IMR-90 (cell line): ENCODE measurements around the gene KYNU. TPM values are rescaled to one million over a fixed set of nuclear protein-coding genes. Genes with fewer than 3 reads are reported as not detected.

ENCODE experiments used
- ATAC-seq: fragments of 200-7000 bp; cut with Tn5 transposase; 2 replicates; pipeline ENCODE4 v1.9.1; 2020; ENCODE audit warnings: low read depth, mild to moderate bottlenecking, moderate library complexity
- BruUV-seq: library from RNA; stranded (reverse); fragments of 400-500 nt; replicated peaks from 2 replicates; lab custom pipeline; 2021; lab: Mats Ljungman, UMichigan
- CTCF ChIA-PET: fragments of 300-600 bp; formaldehyde crosslinking; extraction: SDS; loops from one replicate; lab custom pipeline; 2021; ENCODE audit warnings: antibody characterized with exemption; lab: Yijun Ruan, JAX
- POLR2A ChIA-PET: fragments of 300-600 bp; sonication (Branson Sonifier 250); formaldehyde crosslinking; loops from one replicate; lab custom pipeline; 2022; ENCODE audit warnings: antibody characterized with exemption; ENCODE audit not compliant: unreplicated experiment; lab: Charles Lee
- DNase-seq: peaks from one replicate; pipeline ENCODE4 v3.0.0; 2013
- H2AFZ ChIP-seq: replicated peaks from 2 replicates; pipeline ENCODE3; 2013; ENCODE audit warnings: low read length, mild to moderate bottlenecking; ENCODE audit not compliant: poor library complexity
- H2AK5ac ChIP-seq: 2 replicates; pipeline ENCODE4 v1.6.1; 2013; ENCODE audit warnings: low read depth, low read length, inconsistent platforms
- H2AK9ac ChIP-seq: replicated peaks from 2 replicates; pipeline ENCODE3; 2013; ENCODE audit warnings: mild to moderate bottlenecking, low read depth, low read length, moderate library complexity; ENCODE audit not compliant: poor library complexity
- H2BK120ac ChIP-seq: 2 replicates; pipeline ENCODE4 v1.6.1; 2013; ENCODE audit warnings: low read depth, low read length, inconsistent platforms
- H2BK15ac ChIP-seq: 3 replicates; pipeline ENCODE4 v1.6.1; 2013; ENCODE audit warnings: low read depth, low read length, inconsistent platforms
- H2BK20ac ChIP-seq: 2 replicates; pipeline ENCODE4 v1.6.1; 2013; ENCODE audit warnings: low read depth, mild to moderate bottlenecking, inconsistent platforms, low read length, moderate library complexity
- H2BK5ac ChIP-seq: 2 replicates; pipeline ENCODE4 v1.6.1; 2013; ENCODE audit warnings: mild to moderate bottlenecking, low read depth, low read length, inconsistent platforms; ENCODE audit not compliant: poor library complexity, severe bottlenecking
- H3K14ac ChIP-seq: replicated peaks from 2 replicates; pipeline ENCODE4 v1.6.1; 2013; ENCODE audit warnings: low read depth, low read length, inconsistent platforms
- H3K18ac ChIP-seq: 2 replicates; pipeline ENCODE4 v1.6.1; 2013; ENCODE audit warnings: low read depth, low read length, control low read depth
- H3K23ac ChIP-seq: 2 replicates; pipeline ENCODE4 v1.6.1; 2013; ENCODE audit warnings: low read depth, low read length, inconsistent platforms
- H3K27ac ChIP-seq: 2 replicates; pipeline ENCODE4 v1.5.1; 2013; ENCODE audit warnings: mild to moderate bottlenecking, control low read depth, low read length; ENCODE audit not compliant: insufficient read depth
- H3K27me3 ChIP-seq: 2 replicates; pipeline ENCODE4 v1.6.1; 2013; ENCODE audit warnings: low read length; ENCODE audit not compliant: control insufficient read depth, insufficient read depth
- H3K36me3 ChIP-seq: 2 replicates; pipeline ENCODE4 v1.6.1; 2013; ENCODE audit warnings: low read length, mixed read lengths; ENCODE audit not compliant: control insufficient read depth, insufficient read depth
- H3K4ac ChIP-seq: 2 replicates; pipeline ENCODE4 v1.6.1; 2013; ENCODE audit warnings: low read depth, low read length, inconsistent platforms
- H3K4me1 ChIP-seq: 2 replicates; pipeline ENCODE4 v1.6.1; 2013; ENCODE audit warnings: low read length, mixed read lengths; ENCODE audit not compliant: control insufficient read depth, insufficient read depth
- H3K4me2 ChIP-seq: 2 replicates; pipeline ENCODE4 v1.6.1; 2013; ENCODE audit warnings: low read depth, mild to moderate bottlenecking, control low read depth, low read length, moderate library complexity
- H3K4me3 ChIP-seq: 2 replicates; pipeline ENCODE4 v1.5.1; 2013; ENCODE audit warnings: low read depth, mild to moderate bottlenecking, control low read depth, low read length, moderate library complexity; ENCODE audit not compliant: insufficient read depth
- H3K56ac ChIP-seq: 2 replicates; pipeline ENCODE4 v1.6.1; 2013; ENCODE audit warnings: low read length, inconsistent platforms; ENCODE audit not compliant: insufficient read depth; ENCODE audit errors: extremely low read depth
- H3K79me1 ChIP-seq, 2 experiments: 2 replicates each; pipeline ENCODE4 v1.6.1; 2013; ENCODE audit warnings: low read length in 2 of 2, inconsistent platforms in 1 of 2, low read depth in 1 of 2
- H3K9ac ChIP-seq: 2 replicates; pipeline ENCODE4 v1.6.1; 2013; ENCODE audit warnings: low read depth, low read length, control low read depth
- H3K9me1 ChIP-seq: 2 replicates; pipeline ENCODE4 v1.6.1; 2013; ENCODE audit warnings: low read length, inconsistent platforms; ENCODE audit not compliant: insufficient read depth
- H3K9me3 ChIP-seq: 2 replicates; pipeline ENCODE4 v1.6.1; 2013; ENCODE audit warnings: low read length; ENCODE audit not compliant: control insufficient read depth, insufficient read depth
- H4K20me1 ChIP-seq: 2 replicates; pipeline ENCODE4 v1.6.1; 2013; ENCODE audit warnings: low read length, inconsistent platforms; ENCODE audit not compliant: insufficient read depth
- H4K5ac ChIP-seq: 2 replicates; pipeline ENCODE4 v1.6.1; 2013; ENCODE audit warnings: mild to moderate bottlenecking, low read depth, low read length, control low read depth
- H4K8ac ChIP-seq, 2 experiments: 2 replicates each; pipeline ENCODE4 v1.6.1; 2013; ENCODE audit warnings: low read depth in 2 of 2, low read length in 2 of 2, control low read depth in 1 of 2, inconsistent platforms in 1 of 2
- H4K91ac ChIP-seq: 2 replicates; pipeline ENCODE4 v1.6.1; 2013; ENCODE audit warnings: low read depth, low read length, inconsistent platforms; ENCODE audit not compliant: insufficient read depth
- BHLHE40 ChIP-seq: fragments of 150-350 bp; IDR thresholded peaks from 2 replicates; pipeline ENCODE4 v1.6.1; 2016; ENCODE audit warnings: mild to moderate bottlenecking, low read depth, low read length
- CEBPB ChIP-seq: IDR thresholded peaks from 2 replicates; pipeline ENCODE4 v1.6.1; 2012; ENCODE audit warnings: low read depth, low read length, improper control_type of control experiment
- CHD1 ChIP-seq: IDR thresholded peaks from 2 replicates; pipeline ENCODE4 v1.6.1; 2012; ENCODE audit warnings: low read depth, low read length, improper control_type of control experiment
- FOS ChIP-seq: fragments of 150-350 bp; IDR thresholded peaks from 2 replicates; pipeline ENCODE4 v1.6.1; 2016; ENCODE audit warnings: low read depth, low read length
- MAFK ChIP-seq: IDR thresholded peaks from 2 replicates; pipeline ENCODE4 v1.6.1; 2012; ENCODE audit warnings: low read depth, low read length, improper control_type of control experiment
- MAZ ChIP-seq: IDR thresholded peaks from 2 replicates; pipeline ENCODE4 v1.6.1; 2012; ENCODE audit warnings: low read depth, mild to moderate bottlenecking, low read length, improper control_type of control experiment, moderate library complexity, borderline replicate concordance
- MXI1 ChIP-seq: IDR thresholded peaks from 2 replicates; pipeline ENCODE4 v1.6.1; 2012; ENCODE audit warnings: low read depth, mild to moderate bottlenecking, low read length, moderate library complexity, borderline replicate concordance
- NFE2L2 ChIP-seq: fragments of 150-350 bp; IDR thresholded peaks from 2 replicates; pipeline ENCODE4 v1.6.1; 2016; ENCODE audit warnings: low read depth, mild to moderate bottlenecking, low read length
- POLR2A ChIP-seq: IDR thresholded peaks from 2 replicates; pipeline ENCODE4 v1.6.1; 2012; ENCODE audit warnings: mild to moderate bottlenecking, low read depth, low read length
- RAD21 ChIP-seq: IDR thresholded peaks from 2 replicates; pipeline ENCODE4 v1.6.1; 2012; ENCODE audit warnings: low read length, improper control_type of control experiment
- RCOR1 ChIP-seq: IDR thresholded peaks from 2 replicates; pipeline ENCODE4 v1.6.1; 2012; ENCODE audit warnings: mild to moderate bottlenecking, low read length, improper control_type of control experiment; ENCODE audit not compliant: insufficient replicate concordance
- RFX5 ChIP-seq: IDR thresholded peaks from 2 replicates; pipeline ENCODE4 v1.8.0; 2012; ENCODE audit warnings: low read depth, mild to moderate bottlenecking, low read length, moderate library complexity
- SMC3 ChIP-seq: fragments of 150-350 bp; IDR thresholded peaks from 2 replicates; pipeline ENCODE4 v1.6.1; 2016; ENCODE audit warnings: low read depth, mild to moderate bottlenecking, antibody characterized with exemption, low read length, moderate library complexity
- WGBS, 2 experiments: methylation state at CpG; one replicate each; pipeline versions ENCODE4 v1.1.5 to v1.1.7; 2013; ENCODE audit warnings: missing lambda C conversion rate in 2 of 2; ENCODE audit not compliant: insufficient read length in 1 of 2; ENCODE audit errors: extremely low coverage in 2 of 2; 5-methylcytosine and 5-hydroxymethylcytosine counted together
- dilution Hi-C: fragments of 300-500 bp; cut with HindIII; formaldehyde crosslinking; loops from one replicate; pipeline ENCODE4 v1.14.3; 2018; ENCODE audit warnings: low sequenced_read_pairs; ENCODE audit not compliant: unreplicated experiment
- in situ Hi-C: fragments of 300-500 bp; cut with MboI; formaldehyde crosslinking; loops from 3 replicates; pipeline ENCODE4 v1.14.3; 2019; ENCODE audit warnings: low sequenced_read_pairs, inconsistent platforms, mixed read lengths
- intact Hi-C: fragments of 100-400 bp; cut with micrococcal nuclease; formaldehyde crosslinking; loops from 2 replicates; pipeline ENCODE4 v1.10.0; 2022
- polyA plus RNA-seq, 3 experiments: library from polyadenylated mRNA; depleted of rRNA; stranded (reverse); fragments of >200 nt; gene quantifications; 2 replicates each; pipeline ENCODE4 v1.2.3, GENCODE V29; 2012; ENCODE audit warnings: low replicate concordance in 1 of 3
- total RNA-seq: library from RNA; depleted of rRNA; stranded (reverse); fragments of >200 nt; gene quantifications from 2 replicates; pipeline ENCODE4 v1.2.3, GENCODE V29; 2012
- TF ChIP-seq, protein P1 (sequence below): fragments of 150-350 bp; IDR thresholded peaks from 2 replicates; pipeline ENCODE4 v1.6.1; 2016; ENCODE audit warnings: low read depth, mild to moderate bottlenecking, low read length, moderate library complexity, borderline replicate concordance
- TF ChIP-seq, protein P2 (sequence below): fragments of 150-350 bp; IDR thresholded peaks from 2 replicates; pipeline ENCODE4 v1.6.1; 2017; ENCODE audit warnings: mild to moderate bottlenecking, antibody characterized with exemption, low read length, low read depth
- TF ChIP-seq, protein P3 (sequence below): conservative IDR thresholded peaks from 2 replicates; pipeline ENCODE4 v1.5.1; 2012; ENCODE audit warnings: mild to moderate bottlenecking, low read depth, low read length, improper control_type of control experiment

KYNU gene
- total and polyA plus RNA-seq, 2 of the 4 experiments (the other 2 are of a cell fraction): 0.75 to 2.9 TPM

DNA sequence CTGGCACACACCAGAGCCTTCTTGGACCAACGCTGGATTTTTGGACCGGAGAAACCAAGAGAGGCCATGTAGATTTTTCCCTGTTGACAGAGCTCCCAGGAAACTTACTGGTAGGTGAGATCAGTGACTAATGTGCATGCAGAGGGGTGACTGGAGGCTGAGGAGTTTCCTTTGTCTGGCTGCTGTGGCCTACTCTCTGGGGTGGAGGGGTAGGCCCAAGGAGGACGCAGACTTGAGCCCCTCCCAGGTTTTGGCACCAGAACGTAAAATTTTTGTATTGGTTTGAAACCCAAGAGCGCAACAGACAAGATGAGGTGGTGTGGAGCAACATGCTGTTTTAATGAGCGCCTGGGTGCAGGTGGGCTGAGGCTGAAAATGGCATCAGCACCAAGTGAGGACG lies 59.2 kb downstream of the KYNU start:
- ATAC-seq (no peak), DNase-seq (no peak)
- TF ChIP-seq POLR2A: no peak
- TF ChIP-seq SMC3: no peak
- TF ChIP-seq BHLHE40: no peak
- no peak for TF ChIP-seq RCOR1
- no peak for TF ChIP-seq CHD1
- no peak for TF ChIP-seq FOS
- TF ChIP-seq, protein P1, sequence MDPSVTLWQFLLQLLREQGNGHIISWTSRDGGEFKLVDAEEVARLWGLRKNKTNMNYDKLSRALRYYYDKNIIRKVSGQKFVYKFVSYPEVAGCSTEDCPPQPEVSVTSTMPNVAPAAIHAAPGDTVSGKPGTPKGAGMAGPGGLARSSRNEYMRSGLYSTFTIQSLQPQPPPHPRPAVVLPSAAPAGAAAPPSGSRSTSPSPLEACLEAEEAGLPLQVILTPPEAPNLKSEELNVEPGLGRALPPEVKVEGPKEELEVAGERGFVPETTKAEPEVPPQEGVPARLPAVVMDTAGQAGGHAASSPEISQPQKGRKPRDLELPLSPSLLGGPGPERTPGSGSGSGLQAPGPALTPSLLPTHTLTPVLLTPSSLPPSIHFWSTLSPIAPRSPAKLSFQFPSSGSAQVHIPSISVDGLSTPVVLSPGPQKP: no peak
- TF ChIP-seq NFE2L2: no peak
- TF ChIP-seq CEBPB: no peak
- TF ChIP-seq MAFK: no peak
- TF ChIP-seq, protein P2, sequence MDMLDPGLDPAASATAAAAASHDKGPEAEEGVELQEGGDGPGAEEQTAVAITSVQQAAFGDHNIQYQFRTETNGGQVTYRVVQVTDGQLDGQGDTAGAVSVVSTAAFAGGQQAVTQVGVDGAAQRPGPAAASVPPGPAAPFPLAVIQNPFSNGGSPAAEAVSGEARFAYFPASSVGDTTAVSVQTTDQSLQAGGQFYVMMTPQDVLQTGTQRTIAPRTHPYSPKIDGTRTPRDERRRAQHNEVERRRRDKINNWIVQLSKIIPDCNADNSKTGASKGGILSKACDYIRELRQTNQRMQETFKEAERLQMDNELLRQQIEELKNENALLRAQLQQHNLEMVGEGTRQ: no peak
- no peak for TF ChIP-seq MXI1
- no peak for TF ChIP-seq MAZ
- TF ChIP-seq RFX5: no peak
- TF ChIP-seq, protein P3, sequence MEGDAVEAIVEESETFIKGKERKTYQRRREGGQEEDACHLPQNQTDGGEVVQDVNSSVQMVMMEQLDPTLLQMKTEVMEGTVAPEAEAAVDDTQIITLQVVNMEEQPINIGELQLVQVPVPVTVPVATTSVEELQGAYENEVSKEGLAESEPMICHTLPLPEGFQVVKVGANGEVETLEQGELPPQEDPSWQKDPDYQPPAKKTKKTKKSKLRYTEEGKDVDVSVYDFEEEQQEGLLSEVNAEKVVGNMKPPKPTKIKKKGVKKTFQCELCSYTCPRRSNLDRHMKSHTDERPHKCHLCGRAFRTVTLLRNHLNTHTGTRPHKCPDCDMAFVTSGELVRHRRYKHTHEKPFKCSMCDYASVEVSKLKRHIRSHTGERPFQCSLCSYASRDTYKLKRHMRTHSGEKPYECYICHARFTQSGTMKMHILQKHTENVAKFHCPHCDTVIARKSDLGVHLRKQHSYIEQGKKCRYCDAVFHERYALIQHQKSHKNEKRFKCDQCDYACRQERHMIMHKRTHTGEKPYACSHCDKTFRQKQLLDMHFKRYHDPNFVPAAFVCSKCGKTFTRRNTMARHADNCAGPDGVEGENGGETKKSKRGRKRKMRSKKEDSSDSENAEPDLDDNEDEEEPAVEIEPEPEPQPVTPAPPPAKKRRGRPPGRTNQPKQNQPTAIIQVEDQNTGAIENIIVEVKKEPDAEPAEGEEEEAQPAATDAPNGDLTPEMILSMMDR: no peak
- TF ChIP-seq RAD21: no peak
- no peak overlapping the region for H4K91ac ChIP-seq
- dilution Hi-C loops (no loop called here), in situ Hi-C loops (no loop called here), intact Hi-C loops (no loop called here)
- no peak overlapping the region for H3K4me3 ChIP-seq
- H3K18ac ChIP-seq: no peak overlapping the region
- H4K5ac ChIP-seq: no peak overlapping the region
- no peak overlapping the region for H2BK20ac ChIP-seq
- H4K20me1 ChIP-seq: no peaks in the 10 kb centered on the region
- no peak overlapping the region for H3K14ac ChIP-seq
- H3K56ac ChIP-seq: no peak overlapping the region
- no peak overlapping the region for H2AK5ac ChIP-seq
- no peaks in the 10 kb centered on the region for H3K27me3 ChIP-seq
- no peak overlapping the region for H2BK15ac ChIP-seq
- no peak overlapping the region for H2BK120ac ChIP-seq
- no peak overlapping the region for H3K9ac ChIP-seq
- POLR2A ChIA-PET: no interaction called here
- no peaks in the 10 kb centered on the region for H3K36me3 ChIP-seq
- no TSS peak for BruUV-seq
- H3K9me3 ChIP-seq: no peaks in the 10 kb centered on the region
- H2AFZ ChIP-seq: no peak overlapping the region
- no peaks in the 10 kb centered on the region for H3K79me1 ChIP-seq
- H3K4me2 ChIP-seq: no peak overlapping the region
- H3K23ac ChIP-seq: no peak overlapping the region
- 100% methylated on average over 5 of the region's 7 CpGs; no CpG with 5 or more reads in 1 of the 2 experiments for WGBS, 2 experiments
- H3K4me1 ChIP-seq: peaks cover 2% of the 10 kb centered on the region; the same call in 1 of the 2 replicates
- H2AK9ac ChIP-seq: no peak overlapping the region
- H2BK5ac ChIP-seq: no peak overlapping the region
- H3K27ac ChIP-seq: no peak overlapping the region
- H4K8ac ChIP-seq: no peak overlapping the region
- no peaks in the 10 kb centered on the region for H3K9me1 ChIP-seq
- CTCF ChIA-PET: no interaction called here
- no peak overlapping the region for H3K4ac ChIP-seq
